Daoy (cell line): ENCODE results near the gene SH3RF3. TPM values are rescaled to one million over a fixed set of nuclear protein-coding genes. Genes with fewer than 3 reads are reported as not detected.

Source experiments
- DNase-seq: peaks from one replicate; pipeline ENCODE4 v3.0.0-alpha.2; 2015; ENCODE audit warnings: low read depth
- total RNA-seq: library from RNA; depleted of rRNA; stranded (reverse); fragments of >200 nt; shearing (Covaris generic); gene quantifications from 2 replicates; pipeline ENCODE4 v1.2.3, GENCODE V29; 2014

Gene SH3RF3
- total RNA-seq, 1 experiment from 2014 or later: 3.0 TPM

DNA sequence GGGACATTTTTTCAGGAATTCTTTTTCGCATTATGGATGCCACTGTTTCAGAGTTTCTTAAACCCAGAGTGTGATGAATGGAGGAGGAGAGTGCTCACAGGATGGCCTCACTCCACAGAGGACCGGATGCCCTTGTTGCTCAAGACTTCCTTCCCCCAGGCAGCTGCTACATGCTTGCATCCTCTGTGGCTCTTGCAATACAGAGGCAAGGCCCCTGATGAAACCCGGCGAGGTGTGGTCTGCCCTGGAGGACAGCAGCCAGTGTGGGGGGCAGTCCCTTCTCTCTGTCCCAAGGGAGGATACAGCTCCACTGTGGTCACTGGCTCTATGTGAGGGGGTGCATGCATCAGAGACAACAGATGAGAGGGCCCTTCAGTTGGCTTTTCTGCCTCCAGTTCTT is 109.6 kb downstream of the SH3RF3 start:
- peak; percentile 77 for DNase-seq

DNA sequence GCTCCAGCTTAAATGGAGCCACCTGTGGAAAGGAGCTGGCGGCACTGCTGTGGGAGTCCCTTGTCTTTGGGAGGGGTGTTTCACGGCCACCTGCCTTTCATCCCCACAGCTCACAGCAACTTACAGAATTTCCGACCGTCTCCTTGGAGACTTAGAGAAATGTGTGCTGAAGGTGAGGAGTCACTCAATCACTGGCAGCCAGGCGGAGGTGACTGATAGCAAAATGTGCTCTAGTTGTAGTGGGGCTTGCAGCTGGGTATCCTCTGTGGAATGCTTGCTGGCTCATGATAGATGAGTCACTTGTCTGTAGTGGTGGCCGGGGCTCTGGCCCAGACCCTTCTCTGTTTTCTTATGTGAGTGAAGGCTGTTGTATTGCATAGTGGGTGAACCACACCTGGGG is 110.7 kb downstream of the SH3RF3 start:
- peak; percentile 88 for DNase-seq

DNA sequence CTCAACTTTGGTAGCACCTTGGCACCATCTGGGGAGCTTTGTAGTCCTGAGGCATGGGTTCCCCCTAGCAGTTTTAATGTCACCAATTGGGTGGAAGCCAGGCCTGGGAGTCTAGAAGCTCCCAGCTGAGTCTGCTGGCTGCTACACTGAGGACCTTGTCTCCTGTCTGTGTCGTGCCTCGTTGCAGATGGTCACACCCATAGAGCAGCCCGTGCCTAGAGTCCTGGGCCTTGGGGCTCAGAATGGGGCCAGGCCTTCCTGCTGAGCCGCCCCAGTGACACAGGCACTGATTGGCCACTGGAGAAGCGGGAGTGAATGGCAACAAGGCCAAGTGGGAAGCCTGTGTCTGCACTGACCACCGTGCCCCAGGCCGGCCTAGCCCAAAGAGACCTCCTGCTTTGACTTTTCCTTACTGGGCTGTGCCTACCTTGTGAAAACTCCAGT is 113.2 kb downstream of the SH3RF3 start:
- DNase-seq: peak; percentile 37

DNA sequence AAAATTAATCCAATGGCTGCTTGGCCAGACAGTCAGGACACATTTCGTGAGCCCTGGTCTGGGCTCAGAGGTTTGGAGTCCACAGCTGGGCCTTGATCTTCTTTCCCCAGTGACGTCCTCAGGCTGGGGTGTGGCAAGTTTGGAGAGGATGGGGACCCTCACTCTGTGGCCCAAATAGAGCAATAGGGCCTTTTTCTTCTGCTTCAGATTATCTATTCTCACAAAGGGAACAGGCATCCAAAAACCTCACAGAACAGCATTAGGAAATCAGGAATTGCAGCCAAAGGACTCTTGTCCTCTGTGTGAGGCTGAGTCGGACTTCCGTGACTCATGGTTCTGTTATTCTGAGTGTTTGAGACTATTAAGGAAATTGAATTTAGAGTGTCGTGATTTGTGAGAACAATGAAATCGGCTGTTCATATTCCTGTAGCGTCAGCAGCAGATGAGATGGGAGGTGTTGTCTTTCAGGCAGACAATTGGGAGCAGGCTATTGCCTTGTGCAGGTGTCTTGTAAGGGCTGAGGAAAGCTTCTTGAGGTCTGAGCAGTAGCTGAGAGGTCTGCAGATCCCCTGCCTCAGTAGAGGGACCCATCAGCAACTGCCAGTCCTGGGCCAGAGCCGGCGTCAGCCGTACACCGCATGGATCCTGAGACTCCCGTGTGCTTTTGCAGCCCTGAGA is 113.8 kb downstream of the SH3RF3 start:
- DNase-seq: peak; percentile 88

DNA sequence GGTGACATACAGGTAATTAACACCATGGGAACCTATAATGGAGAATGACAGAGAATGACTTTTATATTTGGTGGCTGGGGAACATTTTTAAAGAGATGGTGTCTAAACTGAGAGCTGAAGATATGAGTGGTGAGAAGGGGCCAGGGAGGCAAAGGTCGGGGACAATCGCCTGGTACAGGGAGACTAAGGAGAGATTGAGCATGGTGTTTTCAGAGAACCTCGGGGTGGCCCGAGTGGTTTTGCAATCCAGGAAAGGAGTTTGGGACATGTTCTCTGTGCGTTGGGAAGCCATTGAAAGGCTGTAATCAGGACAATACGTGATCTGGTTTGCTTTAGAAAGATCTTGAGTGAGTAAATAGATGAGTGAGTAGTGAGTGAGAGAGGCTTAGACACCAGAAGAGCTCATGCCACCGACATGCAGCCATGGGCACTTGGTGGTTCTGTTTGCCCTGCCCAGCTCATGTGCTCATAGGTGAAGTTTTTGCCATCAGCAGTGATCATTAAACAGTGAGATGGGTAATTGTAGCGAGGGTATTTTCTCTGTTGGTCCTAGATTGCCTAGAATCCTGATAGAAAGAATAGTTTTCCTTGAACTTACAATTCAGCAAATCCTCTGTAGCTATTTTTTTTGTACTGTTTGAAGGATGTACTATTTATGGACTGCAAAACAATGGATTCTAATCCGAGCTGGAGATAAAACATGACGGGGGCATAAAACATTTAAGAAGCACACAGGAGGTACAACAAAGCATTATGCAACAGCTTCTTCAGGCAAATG is 114.7 kb downstream of the SH3RF3 start:
- DNase-seq: no peak

DNA sequence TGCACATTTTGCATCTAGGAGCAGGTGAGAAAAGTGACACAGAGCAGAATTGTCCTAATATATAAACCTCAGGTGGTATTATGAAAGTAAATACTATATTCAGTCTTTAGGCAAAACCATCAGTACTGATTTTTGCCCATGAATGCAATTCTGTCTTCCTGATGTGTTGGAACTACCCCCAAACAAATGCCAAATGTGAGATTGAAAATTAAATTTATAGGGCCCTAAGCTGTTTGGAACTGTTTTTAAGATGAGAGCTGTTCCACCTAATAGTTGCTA is 115.2 kb downstream of the SH3RF3 start:
- DNase-seq: no peak

DNA sequence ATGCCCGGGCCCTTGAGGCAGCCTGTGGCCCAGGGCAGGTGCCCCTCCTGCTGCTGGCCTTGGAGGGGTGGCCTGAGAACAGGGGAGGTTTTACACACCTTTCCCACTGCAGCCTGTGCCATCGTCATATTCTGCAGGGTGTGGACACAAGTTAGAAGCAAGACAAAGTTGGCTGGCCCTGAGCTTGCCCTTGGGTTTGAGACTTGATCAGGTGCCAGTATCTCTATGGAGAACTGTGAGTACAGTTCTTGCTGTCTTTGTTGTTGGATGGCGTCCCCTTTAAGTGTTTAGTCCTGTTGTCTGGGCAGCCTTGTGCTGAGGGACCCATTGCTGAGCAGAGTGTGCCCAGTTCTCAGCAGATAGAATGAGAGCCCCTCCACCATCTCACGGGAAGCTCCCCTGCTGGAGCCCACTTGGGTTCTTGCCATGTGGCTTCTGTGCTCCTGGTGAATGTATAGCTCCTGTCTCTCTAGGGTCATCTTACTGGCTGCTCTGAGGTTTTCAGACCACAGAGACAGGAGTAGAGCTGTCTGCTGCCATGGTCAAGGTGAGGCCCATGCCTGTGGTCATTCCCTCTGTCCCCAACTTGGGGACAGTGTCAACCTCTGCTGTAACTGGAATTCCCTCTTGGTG is 115.9 kb downstream of the SH3RF3 start:
- no peak for DNase-seq

DNA sequence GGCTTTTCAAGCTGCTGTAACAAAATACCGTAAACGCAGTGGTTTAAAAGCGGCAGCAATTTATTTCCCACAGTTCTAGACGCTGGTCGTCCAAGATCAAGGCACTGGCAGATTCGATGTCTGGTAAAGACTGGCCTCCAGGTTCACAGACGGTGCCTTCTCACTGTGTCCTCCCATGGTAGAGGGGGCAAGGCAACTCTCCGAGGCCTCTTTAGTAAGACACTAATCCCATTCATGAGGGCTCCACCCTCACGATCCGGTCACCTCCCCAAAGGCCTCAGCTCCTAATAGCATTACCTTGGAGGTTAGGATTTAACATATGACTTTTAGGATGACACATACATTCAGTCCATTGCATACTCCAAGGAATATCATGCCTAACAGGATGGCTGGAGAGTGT is 117.2 kb downstream of the SH3RF3 start:
- DNase-seq: no peak

DNA sequence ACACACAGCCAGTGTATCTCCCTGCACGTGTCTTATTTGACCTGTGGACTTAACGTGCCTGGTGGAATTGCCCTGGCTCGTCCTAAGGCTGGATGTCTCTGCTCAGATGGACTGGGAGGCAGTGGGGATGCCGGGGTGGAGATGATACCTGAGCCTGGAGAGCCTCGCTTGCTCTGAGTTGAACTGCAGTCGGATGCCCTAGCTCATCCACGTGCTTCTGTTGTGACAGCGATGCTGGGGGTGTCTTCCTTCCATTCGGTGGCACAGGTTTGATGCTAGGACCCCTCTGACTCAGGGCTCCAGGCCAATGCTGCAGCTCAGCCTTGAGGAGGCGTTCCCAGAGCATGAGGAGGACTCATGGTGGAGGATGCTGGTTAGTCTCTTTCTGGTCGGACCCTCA is 117.6 kb downstream of the SH3RF3 start:
- no peak for DNase-seq

DNA sequence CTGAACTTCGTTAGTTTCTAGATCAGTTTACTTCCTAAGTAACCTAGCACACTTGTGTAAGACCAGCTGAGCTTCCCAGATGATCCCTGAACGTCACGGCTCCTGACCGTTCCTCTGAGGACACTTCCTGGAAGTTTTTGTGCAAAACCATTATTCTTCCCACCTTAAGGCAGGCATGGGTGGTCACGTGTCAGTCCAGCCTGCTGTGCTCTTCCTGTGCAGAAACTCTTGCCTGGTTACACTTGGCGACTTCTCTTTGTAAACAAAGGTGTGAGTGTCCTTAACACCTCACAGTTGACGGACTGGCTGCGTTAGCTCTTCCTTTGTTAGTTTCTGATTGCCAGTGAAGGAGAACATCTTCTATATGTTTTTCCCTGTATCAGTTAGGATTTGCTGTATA is 118.3 kb downstream of the SH3RF3 start:
- no peak for DNase-seq

DNA sequence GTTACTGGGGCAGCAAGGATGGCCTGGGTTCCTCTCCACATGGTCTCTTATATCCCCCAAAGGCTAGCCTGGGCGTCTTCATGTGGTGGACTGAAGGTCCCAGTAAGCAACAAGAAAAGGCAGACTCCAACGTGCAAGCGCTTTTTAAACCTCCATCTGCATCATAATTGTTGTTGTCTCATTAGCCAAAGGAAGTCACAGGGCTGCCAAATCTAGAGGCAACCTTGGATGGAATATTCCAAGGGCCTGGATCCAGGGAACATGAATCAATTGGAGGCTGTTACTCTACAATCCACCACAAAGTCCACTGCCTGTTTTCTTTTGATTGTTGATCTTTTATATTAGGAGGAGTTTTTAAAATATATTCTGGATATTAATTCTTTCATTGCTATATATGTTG is 118.8 kb downstream of the SH3RF3 start:
- no peak for DNase-seq

DNA sequence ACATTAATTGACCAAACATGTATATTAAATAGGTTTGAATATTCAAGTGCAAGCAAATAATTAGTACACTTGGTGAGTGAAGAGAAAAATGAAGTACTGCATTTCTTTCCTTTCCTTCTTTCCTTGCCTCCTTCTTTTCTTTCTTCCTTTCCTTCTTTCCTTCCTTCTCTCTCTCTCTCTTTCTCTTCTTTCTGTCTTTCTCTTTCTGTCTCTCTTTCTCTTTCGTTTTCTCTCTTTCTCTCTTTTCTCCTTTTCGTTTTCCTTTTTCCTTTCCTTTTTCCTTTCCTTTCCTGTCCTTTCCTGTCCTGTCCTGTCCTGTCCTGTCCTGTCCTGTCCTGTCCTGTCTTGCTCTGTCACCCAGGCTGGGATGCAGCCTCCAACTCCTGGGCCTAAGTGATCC is 119.6 kb downstream of the SH3RF3 start:
- no peak for DNase-seq

DNA sequence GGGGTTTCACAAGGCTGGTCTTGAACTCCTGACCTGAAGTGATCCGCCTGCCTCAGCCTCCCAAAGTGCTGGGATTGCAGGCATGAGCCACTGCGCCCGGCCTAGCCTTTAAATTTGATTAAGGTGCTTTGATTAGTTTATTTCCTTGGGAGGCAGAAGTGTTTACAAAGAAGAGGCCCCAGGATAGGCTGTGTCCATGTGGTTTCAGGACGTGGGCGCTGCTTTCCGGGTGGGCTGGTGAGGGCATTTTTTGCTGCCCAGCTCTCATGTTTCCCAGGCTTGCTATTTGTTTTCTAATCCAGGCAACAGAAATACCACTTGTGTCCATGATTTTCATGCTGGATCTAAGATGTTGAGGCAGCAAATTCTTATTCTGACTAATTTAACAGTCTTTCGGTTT is 124.2 kb downstream of the SH3RF3 start:
- DNase-seq: no peak

DNA sequence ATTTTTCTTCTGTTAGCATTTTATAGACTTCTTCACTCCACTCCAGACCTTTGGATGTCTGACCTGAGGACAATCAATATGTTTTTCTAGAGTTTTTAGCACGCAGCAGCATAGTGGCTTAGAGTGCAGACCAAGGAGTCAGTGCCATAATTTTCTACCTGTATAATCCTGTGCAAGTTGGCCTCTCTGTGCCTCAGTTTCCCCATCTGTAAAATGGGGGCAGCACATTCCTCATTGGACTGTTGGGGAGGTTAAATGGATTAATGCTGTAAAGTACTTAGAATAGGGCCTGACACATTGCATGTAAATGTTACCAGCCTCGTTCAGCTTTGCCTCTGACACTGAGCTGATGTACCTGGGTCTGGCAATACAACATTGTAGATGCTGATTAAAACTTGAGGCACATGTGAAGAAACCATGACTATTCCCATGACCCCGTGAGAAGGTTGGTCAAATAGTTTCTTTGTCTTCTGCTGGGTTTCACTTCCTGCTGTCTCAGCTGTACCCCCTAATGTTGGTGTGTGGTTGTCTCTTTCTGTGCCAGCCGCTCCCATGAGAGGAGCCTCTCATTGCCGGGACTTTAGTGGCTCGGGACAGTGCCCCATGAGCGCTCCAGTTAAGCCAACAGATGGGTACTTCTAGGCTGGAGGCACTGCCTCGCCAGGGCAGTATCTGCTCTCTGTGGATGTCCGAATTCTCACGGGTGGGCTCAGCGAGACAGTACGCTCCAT is 125.3 kb downstream of the SH3RF3 start:
- DNase-seq: no peak

DNA sequence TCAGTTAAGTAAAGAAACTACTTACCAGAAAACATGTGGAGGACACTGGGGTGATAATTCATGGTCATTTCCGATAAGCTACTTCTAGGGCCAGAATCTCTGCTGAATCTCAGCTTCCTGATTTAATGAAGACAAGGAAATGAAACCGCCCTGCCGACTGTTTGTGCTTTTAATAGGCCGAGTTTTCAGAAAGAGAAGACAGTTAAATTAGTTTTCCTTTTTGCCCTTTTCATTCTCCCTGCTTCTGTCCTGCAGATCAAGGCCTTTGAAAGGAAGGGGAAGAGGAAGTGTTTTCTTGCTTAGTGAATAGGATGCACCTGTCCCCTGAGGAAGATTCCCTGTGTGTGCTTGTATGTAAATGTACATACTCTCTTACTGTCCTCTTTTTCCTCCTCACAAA is 126.6 kb downstream of the SH3RF3 start:
- DNase-seq: no peak

DNA sequence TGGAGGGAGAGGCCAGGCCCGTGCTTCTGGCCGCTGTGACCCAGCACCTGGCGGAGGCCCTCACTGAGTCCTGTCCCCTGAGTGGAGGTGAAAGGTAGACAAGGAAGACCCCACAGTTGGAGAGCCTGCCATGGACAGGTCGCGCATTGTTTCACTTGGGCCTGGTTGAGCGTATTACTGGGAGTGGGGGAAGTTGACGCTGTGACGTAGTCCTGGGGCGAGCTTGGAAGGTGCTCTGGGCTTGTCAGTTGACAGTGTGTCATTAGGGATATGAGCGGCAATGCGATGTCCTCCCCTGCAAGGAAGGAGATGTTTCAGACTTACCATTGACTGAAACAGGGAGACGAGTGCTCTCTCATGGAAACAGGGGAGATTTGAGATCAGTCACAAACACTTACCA is 127.1 kb downstream of the SH3RF3 start:
- no peak for DNase-seq

DNA sequence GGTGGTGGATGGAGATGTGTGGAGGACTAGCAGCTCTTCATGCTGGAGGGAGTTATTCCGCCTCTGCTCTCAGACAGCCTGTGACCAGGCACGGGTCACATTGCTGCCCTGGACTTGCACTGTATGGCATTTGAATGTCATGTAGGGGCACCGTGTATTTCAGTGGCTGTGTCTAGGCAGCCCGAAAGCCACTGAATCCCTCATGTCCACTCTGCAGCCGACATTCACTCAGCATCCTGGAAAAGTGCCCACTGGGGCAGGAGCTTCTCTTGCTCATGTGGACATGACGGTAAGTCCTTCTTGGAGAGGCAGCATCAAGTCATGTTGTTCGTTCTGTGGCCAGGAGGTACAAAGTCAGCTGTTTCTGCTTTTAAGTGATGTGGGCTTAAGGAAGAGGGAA is 127.9 kb downstream of the SH3RF3 start:
- no peak for DNase-seq

DNA sequence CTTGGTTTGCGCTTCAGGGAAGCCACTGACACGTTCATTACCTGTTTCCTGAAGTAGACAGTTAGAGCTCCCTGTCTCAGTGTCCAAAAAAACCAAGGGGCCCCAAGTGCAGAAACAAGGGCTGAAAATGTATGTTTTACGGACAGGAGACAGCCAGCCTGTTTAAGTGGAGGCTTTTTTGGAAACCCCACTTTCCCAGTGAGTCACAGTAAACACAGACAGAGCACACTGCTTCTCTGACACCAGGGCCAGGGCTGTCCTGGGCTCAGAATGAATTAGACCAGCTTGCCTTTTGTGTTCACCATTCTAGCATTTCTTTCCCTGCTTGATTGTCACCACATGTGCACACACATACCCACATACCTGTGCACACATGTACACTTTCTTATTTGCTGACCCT is 128.6 kb downstream of the SH3RF3 start:
- DNase-seq: no peak

DNA sequence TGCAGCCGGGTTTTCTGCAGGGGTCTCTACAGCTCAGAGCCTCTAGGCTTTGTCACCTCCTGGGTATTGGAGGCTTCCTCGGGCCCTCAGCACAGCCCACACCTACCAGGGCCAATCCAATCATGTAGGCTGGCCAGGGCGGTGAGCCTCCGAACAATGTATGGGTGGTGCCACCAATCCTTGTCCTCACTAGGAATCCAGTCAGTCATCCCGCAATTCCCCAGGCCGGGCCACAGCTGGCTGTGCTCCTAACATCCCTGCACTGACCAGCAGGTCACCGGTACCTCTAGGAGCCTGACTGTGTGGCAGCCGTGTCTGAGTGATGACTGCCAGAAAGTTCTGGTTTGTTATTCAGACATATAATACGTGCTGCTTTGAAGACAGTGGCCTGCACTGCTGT is 129.4 kb downstream of the SH3RF3 start:
- no peak for DNase-seq

DNA sequence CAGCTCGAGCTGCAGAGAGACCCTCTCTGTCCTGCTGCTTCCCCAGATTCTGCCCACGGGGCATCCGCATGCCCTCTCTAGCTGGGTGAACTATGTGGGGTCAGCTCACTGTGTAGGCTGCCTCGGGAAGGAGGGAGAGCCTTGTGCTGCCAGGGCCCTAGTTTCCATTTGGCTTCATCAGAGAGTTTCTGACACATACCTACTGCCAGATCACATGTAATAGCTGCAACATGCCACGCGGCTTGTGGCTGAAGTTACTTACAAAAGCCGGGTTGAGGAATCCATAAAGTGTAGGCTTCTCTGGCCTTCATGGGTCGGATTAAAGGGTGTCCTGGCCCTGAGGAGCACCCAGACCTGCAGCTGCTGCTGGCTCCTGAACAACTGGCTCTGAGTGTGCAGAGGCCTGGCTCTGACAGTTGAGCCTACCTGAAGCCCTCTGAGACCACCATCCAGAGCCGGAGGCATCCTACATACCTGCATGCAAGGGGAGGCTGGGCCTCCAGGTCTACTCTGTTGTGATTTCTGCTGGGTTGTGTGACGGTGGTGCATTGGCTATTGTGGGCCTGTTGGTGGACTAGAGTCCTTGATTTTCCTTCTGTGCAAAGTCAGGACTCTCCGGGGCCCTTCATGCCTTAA is 130.0 kb downstream of the SH3RF3 start:
- no peak for DNase-seq

DNA sequence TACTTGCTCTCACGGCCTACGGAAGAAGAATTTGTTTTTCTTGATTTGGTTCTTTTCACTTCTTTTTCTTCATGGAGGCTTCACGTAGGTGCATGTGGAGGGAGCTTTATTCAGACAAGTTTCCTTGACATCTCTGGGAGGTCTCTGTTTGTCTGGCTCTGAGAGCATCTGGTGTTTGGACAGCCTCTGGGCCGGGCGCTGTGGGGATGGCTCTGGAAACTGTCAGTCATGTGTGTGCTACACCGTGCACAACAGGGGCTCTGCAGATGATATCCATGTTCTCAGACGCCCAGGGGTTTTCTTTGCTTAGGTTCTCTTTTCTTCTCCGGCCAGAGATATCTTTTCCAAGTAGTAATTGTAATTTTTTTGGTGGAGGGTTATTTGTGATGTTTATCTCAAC is 130.7 kb downstream of the SH3RF3 start:
- DNase-seq: no peak
